GM19468 (cell line): ENCODE measurements around the gene SMARCAD1.
"Not testable (repeated sequence)": the region's sequence is repeated elsewhere in the genome, so short reads cannot be mapped to it uniquely, and the experiment has no call there.

Experiments
- ATAC-seq: cut with Tn5 transposase; IDR thresholded peaks from one replicate; pipeline ENCODE4 v1.9.1; 2021; ENCODE audit warnings: mild to moderate bottlenecking, moderate library complexity, moderate number of reproducible peaks; ENCODE audit not compliant: unreplicated experiment; ENCODE audit errors: extremely low read depth

Gene SMARCAD1

DNA sequence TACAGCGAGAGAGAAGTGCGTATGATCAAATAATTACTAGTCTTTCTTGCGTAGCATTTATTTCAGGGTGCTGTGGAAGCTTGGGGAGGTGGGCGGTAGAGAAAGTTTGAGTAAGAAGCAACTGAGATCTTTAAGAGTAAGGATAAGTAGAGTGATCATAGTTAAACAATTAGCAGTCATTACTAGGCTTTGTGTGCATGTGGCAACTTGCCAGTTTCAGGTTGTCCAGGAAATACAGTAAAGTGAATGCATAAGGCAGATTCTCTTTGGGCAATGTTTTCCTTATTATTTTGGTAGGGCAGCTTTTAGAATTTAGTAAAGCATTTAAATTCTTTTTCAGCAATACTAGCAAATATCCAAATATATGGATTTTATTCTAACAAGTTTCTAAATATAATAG, 78.0 kb downstream of the SMARCAD1 start:
- ATAC-seq: no peak

DNA sequence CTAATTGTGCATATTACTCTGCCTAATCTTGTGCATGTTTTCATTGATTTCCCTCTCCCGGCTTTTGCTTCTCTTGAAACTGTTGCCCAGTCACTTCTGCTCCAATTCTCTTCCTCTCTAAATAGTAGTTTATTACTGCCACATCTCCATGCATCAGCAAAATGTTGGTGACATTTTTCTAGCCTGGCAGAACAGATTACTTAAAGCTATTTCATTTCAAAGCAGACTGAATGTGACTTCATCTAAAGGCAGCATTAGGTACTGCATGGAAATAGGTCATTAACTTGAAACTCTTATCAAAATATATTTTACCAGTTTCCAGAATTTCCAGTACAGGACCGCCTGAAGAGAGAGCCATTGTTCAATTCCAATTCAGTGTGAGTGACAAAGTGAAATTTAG, 82.6 kb downstream of the SMARCAD1 start:
- ATAC-seq: no peak

DNA sequence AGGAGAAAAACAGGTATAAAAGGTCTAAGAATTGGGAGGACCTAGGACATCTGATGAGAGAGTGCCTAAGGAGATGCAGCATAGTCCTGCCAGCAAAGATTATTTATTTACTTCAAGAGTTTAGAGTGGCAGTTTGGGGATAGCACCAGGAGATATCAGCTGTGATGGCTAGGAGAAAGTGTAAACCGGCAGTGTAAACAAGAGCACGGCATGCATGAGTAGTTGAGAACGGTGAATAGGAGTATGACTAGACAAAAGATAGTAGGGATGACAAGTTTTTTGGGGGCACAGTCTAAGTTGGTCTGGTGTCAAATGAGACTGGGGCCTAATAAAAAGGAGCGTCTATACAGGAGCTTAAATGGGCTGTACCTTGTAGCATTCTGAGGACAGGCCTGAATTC, 86.3 kb downstream of the SMARCAD1 start:
- ATAC-seq: not testable (repeated sequence)

DNA sequence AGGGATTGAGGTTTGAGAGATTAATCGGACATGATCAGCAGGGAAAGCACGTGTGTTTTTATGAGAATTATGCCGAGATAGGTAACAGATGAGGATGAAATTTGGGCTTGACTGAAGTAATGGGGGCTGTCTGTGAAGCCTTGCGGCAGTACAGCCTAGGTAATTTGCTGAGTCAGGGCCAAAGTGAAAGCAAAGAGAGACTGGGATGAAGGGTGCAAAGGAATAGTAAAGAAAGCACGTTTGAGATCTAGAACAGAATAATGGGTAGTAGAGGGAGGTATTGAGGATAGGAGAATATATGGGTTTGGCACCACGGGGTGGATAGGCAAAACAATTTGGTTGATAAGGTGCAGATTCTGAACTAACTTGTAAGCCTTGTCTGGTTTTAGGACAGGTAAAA, 87.8 kb downstream of the SMARCAD1 start:
- not testable (repeated sequence) for ATAC-seq

DNA sequence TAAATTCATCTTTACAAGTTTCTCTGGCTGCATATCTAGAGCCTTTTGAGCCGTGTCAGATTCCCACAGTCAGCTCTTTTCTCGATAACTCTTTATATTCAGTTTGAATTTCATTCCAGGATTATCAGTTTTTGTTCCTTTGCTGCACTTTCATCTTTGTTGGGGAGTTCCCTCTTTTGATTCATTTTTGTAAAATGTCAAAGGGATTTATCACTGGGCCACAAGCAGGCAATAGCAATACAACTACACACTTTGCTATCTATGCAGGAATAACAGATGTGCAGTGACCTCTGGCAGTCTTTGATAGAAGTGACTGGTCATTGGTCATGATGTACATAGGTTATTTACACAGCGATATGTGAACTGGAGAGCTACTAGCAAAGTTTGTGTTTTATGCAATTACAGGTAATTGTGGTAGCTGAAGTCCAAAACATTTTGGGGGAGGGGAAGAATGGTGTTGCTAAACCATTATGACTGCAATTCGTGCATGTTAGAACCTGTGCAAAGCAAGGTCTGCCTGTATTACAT, 91.1 kb downstream of the SMARCAD1 start:
- no peak for ATAC-seq

DNA sequence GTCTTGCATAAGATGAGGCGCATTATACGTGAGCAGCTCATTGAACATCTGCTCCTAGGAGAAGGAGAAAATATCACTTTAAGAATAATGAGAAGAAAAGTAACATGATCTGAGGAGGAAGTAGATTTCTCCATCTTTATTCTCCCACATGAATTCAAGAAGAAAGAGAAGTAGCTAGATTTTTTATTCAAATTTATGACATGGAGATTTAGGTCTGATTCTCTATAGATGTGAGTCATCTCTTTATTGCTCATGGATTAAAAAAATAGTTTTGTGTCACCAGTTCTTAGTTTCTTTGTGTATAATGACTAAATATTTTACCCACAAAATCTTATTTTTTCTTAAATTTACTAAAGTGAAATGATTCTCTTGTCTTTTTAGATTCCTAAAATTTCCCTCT, 94.5 kb downstream of the SMARCAD1 start:
- ATAC-seq: no peak

DNA sequence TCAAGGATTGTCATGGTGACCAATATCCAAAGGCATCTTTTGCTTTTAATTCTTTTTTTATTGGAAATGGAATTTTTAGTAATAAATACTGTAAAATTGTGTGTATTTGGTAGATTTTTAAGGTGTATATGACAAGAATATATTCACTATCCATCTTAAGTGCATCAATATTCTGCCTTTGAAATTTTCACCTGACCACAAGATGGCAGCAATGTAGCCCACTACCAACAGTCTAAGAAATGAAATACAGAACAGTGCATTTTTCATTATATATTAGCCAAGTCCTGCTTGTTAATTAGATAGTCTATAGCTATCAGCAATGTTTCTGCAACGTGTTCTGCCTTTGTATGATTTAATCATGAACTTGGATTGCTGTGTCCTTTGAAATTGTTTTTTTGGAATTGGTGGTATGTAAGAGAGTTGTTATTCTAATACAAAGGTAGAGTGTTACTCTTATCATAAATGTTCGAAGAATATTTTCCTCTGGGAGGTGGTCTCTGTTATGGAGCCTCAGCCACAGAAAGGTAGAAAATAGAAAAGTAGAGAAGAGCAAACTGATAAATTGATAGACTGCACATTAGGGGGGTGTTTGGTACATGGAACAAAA, 96.8 kb downstream of the SMARCAD1 start:
- ATAC-seq: no peak

DNA sequence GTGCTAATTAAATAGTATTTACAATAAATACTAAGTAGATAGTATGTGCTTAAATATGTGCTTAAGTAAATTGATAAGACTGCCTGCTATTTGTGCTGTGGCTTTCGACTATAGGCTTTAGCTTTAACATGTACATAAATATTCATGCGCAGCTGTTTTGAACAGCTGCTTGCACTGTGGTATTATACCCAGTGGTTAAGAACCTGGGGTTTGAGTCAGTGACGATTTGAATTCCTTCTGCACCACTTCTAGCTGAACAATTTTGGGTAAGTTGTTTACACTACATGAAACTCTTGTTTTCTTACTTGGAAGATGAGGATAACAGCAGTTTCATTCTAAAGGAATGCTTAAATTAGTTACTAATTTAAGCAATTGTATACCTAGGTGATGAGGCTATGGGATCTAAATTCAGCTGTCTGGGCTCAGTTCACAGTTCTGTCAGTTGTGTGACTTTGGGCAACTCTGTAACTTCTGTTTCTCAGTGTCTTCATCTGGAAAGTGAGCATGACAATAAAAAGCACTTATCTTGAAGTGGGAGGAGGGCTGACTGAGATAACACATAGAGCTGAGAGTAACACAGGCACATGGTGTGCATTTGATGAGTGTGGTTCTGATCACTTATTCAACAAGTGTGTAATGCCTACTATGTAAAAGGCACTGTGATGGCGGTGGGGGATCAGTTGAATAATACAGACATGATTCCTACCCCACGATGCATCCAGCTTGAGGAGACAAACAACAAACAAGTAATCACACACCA, 98.0 kb downstream of the SMARCAD1 start:
- ATAC-seq: no peak

DNA sequence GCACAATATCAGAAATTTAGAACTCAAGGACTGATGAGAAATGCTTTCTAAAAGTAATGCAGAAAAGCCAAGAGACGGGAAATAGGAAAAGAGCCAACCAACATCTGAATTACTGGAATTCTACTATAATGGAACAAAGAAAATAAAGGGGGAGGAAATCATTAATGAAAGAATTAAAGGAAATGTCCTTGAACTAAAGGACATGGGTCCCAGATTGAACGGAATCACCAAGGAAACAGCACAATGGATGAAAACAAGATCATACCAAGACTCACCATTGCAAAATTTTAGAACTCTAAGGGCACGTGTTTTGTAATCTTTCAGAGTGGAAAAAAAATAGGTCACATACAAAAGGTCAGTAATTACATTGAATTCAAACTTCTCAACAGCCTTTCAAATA, 99.0 kb downstream of the SMARCAD1 start:
- ATAC-seq: no peak

DNA sequence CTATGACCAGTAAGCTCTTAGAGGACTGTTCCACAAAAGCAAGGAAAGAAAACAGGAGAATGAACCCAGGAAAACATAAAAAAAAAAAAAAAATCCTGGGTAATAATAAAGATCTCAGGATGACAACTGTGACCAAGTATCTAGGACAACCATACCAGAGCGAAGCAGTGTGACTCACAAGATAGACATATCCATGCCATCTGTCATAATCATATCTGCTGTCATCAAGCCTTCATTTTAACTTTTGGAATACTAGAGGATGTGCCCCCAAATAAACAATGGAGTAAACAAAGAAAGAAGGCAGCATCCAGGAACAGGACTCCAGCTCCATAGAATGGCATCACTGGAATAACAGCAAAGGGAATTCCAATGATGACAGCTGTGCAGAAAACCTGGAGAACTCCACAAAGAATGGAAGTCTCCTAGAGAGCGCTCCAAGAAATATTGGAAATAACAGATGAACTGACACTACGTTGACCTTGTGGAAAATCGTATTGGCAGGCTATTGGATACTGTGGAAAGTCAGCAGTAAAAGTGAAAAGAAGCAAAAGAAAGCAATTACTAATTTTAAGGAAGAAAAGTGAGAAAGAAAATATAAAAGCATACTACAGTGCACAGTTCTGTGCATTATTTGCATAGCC, 99.7 kb downstream of the SMARCAD1 start:
- ATAC-seq: no peak

DNA sequence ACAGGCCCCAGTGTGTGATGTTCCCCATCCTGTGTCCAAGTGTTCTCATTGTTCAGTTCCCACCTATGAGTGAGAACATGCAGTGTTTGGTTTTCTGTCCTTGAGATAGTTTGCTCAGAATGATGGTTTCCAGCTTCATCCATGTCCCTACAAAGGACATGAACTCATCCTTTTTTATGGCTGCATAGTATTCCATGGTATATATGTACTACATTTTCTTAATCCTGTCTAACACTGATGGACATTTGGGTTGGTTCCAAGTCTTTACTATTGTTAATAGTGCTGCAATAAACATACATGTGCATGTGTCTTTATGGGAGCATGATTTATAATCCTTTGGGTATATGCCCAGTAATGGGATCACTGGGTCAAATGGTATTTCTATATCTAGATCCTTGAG, 112.3 kb downstream of the SMARCAD1 start:
- not testable (repeated sequence) for ATAC-seq

DNA sequence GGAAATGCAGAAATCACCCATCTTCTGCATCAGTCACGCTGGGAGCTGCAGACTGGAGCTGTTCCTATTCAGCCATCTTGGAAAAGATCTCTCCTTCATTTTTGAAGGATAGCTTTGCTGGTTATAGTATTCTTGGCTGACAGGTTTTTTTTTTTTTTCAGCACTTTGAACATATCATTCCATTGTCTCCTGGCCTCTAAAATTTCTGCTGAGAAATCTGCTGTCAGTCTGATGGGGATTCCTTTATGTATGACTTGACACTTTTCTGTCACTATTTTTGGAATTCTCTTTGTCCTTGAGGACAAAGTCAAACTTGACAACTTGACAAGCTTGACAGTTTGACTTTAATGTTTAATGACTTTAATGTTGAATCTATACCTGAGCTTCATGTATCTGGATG, 118.2 kb downstream of the SMARCAD1 start:
- ATAC-seq: no peak

DNA sequence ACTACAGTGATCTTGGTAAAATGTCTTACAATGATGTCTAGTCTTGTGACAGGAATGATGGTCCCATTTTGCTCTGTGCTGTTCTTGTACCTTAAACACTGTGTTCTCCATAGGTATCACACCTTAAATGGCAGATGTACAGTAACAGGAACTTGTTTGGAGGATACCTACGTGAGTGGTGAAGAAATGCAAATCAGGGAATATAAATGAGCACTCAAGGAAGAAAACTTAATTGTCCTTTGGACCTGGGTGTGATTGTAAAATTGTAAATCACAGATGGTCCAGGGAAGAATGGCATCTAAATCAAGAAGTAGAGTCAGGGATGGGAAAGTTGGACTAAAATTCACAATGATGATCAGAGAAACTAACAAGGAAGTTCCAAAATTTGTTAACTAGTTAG, 122.3 kb downstream of the SMARCAD1 start:
- no peak for ATAC-seq

DNA sequence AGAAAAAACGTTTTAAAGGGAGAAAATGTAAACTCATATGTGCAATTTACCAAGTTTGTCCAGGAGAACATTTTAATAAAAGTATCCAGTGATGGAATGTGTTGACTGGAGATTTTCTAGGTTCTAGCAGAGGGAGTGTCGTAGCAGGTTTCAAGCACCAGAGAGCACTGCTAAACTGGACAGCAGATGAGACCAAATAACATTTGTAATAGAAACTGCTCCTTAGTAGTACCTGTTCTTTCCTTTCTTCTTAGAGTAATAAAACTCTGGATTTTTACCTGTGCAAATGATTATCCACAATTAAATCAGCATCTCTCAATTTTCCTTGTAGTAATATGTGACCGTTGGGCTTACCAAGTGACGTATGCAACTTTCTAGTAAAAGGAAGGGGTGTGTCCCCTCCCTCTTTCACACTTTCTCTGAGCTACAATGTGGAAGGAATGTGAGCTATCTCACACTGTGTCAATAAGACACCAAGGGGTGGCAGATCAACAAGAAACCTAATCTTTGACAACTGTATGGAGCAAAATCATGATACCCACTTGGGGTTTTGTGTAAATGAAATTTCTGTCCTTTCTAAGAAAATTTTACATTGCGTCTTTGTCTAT, 125.4 kb downstream of the SMARCAD1 start:
- ATAC-seq: no peak

DNA sequence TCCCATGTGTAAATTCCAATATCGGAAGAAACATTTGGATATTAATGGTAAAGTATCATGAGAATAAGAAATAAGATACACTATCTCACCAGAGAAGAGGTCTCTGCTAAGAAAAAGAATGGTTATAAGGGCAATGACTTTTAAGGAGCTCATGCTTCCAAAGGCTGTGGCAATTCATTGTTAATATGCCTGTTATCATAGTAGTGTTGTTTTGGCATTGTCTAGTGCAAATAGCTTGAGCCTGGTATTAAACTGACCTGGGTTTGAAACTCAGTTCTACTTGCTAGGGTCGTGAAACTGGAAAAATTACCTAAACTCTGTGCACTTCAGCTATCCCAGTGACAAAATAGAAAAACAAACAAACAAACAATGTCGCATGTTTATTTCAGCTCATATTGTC, 126.2 kb downstream of the SMARCAD1 start:
- ATAC-seq: no peak

DNA sequence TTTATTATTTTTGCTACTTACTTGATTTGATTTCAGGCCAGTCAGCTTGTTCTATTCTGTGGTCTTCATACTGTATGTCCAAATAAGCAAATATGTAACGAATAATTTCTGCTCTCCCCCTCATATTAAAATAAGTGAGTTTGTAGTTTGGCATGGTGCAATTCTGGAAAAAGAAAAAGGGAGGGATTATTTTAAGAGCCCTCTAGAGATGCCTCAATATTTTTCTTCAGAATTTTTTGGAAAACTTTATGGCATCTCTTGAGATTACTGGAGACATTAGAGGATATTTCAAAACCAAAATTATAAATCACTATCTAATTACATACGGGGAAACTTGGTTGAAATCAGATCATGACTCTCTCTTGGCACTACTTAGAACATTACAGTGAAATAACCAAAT, 126.8 kb downstream of the SMARCAD1 start:
- ATAC-seq: no peak

DNA sequence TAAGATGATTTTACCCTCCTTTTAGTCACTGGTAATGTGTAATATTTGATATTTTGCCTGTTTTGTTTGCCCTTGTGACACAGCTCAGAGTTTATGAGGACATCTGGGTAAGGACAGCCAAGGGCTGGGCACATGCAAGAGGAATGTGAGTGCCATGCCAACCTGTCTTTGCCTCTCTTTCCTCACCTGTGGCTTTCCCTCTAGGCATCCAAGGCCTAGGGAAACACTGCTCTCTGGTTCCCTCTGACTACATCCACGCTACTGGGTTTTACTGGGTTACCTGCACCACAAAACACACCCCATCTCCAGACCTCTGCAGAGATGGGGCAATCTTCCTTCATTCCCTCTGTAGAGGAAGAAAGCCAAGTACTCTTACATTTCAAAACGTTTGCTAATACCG, 127.3 kb downstream of the SMARCAD1 start:
- no peak for ATAC-seq

DNA sequence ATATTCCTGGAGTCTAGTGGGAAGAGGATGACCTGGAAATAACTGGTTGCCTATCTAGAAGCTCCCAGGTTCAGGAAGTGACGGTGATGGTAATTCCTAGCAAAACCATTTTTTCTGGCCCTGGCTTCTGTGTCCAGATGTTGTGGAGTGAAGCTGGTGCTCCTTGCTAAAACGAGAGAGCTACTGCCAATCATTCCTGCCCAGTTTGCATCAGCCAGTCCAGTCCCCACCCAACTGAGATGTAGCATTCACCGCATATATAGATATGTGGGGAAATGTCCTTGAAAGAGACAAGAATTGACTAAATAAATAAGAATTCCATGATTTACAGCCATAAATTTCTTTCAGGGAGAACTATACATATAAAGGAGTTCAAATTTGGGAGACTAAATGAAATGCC, 128.6 kb downstream of the SMARCAD1 start:
- ATAC-seq: no peak

DNA sequence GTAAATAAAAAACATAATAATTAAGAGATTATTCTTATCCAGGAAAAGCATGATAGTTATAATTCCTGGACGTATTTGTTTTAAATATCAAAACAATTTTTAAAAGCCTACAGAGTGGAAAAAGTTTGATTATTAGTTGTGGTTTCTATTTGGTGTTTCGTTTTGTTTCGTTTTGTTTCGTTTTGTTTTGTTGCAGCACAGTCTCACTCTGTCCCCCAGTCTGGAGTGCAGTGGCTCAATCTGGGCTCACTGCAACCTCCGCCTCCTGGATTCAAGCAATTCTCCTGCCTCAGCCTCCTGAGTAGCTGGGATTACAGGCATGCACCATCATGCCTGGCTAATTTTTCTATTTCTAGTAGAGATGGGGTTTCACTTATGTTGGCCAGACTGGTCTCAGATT, 129.1 kb downstream of the SMARCAD1 start:
- not testable (repeated sequence) for ATAC-seq

DNA sequence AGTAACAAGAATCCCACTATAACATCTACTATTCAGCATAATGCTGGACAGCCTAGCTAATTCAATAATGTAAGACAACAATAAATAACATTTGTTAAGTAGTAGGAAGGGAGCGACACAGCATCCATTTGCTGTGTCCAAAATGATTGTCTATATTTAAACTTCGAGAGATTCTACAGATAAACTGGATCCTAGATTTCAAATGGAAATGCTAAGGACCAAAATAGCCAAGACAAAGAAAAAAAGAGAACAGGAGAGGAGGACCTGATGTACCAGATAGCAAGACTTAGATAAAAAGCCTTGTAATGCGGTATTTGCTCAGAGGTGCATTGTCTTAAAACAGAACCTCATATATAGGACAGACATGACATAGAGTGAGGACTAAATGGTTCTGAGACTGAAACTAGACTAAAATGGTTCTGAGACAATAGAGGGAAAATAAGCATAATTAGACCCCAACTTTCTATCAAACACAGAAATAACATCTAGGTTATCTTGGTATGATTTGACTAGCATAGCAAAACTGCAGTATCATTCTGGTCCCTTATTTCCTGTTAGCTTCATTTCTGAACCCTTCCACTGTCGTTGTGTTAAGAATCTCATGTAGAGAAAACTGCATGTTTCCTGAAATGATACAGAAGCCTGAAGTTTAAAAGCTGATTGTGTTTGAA, 131.2 kb downstream of the SMARCAD1 start:
- ATAC-seq: peak; percentile 53
